GM19324 (cell line): ENCODE data around the gene CSAD.
A peak's percentile ranks its signal among the peaks of the same experiment; 100 is the strongest.

Experiments used
- ATAC-seq: cut with Tn5 transposase; IDR thresholded peaks from one replicate; pipeline ENCODE4 v1.9.1; 2021; ENCODE audit warnings: mild to moderate bottlenecking, moderate library complexity; ENCODE audit not compliant: unreplicated experiment, low FRiP score

CSAD gene, protein sequence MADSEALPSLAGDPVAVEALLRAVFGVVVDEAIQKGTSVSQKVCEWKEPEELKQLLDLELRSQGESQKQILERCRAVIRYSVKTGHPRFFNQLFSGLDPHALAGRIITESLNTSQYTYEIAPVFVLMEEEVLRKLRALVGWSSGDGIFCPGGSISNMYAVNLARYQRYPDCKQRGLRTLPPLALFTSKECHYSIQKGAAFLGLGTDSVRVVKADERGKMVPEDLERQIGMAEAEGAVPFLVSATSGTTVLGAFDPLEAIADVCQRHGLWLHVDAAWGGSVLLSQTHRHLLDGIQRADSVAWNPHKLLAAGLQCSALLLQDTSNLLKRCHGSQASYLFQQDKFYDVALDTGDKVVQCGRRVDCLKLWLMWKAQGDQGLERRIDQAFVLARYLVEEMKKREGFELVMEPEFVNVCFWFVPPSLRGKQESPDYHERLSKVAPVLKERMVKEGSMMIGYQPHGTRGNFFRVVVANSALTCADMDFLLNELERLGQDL

DNA sequence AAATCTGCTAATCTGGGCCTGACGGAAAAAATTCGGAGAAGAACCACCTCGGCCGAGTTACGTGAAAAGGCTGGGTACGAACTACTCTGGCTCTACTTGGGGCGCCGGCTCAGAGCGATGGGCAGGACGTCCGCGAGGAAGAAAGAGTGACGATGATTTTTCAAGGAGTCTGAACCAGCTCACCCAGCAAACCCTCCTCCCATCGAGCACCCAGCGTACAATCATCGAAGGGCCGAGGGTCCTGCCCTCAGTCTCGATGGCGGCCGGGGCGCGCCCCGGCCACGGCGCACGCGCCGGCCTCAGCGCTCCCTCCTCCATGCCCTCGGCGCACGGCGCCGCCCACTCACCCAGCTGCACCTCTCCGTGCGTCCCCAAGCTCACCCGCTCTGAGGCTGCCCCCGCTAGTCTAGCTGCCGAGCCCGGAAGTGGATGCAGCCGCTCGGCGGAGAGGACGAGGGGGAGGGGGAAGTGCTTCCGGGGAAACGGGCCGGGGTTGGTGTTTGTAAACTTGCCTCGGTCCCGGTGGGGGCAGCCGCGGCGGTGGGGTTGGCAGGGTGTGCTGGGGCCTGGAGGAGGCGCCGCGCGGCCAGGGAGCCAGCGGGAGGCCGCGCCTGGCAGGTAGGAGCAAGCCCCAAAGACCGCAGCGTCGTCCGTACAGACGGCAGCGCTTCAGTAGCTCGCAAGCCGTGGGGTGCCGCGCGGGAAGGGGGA is at the start of gene CSAD, which contains the start of gene ZNF740:
Gene CSAD, minus strand, starts transcription at position 706 of the 711 bp plus-strand sequence. CDS start 7,455 bp downstream, outside the sequence.
Gene ZNF740, plus strand, starts transcription at position 503 of the 711 bp plus-strand sequence. CDS start 1,262 bp downstream, outside the sequence.
- peak; percentile 98 for ATAC-seq

DNA sequence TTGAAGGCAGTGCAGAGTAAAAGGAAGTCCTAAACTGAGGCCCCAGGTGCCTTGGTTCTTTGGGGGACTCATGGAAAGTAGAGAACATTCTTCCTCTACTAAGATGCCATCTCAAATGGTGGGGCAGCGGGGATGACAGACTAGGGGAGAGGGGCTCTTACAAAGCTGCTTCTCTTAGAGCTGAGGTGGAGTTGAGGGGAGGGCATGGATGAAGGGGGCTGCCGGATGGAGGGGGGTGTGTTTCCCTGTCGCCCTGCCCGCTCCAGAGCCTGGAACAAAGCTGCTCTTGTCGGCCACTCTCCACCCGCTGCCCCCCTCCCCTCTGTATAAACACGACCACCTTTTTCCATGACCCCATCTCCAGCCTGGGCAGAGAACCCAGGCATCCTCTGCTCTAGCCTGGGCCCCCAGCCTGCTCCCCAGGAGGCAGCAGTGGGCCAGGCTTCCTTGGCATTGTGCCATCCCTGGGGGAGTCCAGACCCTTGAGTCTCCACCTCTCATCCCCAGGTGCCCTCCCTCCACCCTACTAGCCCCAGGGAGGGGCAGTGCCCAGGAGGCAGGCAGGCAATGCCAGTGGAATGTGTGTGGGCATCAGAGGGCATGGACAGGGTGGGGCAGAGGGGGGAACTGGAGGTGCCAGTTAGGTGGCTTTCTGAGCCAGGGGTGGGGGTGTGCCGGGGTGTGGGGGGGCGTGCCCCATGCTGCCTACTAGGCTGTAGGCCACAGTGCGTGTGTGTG is 49.6 kb upstream of the CSAD start:
- no peak for ATAC-seq

DNA sequence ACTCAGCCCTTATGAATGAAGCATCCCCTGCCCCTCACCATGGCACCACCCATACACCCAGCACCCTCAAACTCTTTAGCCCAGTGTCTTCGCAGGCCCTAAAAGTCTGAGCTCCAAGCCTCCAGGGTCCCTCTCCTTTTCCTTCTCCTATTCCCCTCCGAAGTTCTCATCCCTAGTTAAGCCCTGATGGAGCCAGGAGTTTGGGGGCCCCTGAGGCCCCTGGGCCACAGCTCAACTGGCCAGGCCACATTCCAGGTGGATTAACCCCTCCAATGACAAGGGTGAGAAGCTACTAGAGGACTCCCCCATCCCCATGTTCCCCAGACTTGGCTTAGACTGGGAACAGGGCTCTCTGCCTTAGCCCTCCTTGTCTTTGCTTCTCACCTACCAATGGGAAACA is 48.7 kb upstream of the CSAD start:
- no peak for ATAC-seq

DNA sequence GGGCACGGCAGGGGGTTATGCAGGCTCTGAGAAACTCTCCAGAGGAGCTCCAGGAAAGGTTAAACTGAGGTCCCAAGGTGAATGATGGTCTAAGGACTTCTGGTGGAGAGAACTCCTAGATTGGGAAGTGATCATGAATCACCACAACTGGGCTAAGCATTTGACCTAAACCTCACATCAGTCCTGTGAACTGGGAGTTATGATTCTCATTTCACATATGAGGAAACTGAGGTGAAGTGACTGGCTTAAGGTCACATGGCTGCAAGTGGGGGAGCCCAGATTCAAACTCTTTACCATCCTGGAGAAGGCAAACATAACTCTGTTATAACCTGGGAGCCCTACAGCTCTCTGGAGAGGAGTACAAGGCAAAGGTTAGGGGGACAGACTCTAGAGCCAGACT is 47.1 kb upstream of the CSAD start:
- ATAC-seq, result no peak

DNA sequence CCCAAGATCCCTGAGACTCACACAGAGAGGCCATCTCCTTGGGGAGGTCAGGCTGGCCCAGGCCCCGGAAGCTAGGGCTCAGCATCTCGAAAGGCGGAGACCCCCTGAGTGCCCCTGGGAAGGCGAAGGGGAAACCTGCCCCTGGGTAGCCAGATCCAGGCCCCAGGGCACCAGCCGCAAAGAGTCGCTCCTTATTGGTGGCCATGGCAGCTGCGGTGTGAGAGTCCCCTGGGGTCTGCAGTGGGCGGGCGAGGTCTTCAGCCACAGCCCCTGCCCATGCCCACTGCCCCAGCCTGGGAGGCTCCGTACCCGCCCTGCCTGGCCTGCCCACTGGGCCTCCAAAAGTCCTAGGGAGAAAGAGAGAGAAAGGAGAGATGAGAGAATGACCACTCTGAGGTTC is 46.6 kb upstream of the CSAD start:
- no peak for ATAC-seq

DNA sequence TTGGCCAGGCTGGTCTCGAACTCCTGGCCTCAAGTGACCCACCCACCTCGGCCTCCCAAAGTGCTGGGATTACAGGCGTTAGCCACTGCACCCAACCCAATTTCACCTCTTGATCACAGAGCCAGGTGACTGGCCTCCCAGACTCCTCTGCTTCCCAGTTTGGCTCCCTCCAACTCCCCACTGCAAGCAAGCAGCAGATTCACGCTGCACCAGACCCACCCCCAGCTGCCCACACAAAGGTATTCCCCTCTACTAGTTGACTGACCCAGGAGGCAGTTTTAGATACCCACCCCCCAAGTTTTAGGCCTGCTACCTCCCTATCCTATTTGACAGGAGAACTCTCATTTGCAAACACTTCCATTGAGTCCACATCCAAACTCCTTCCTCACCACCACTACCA is 46.1 kb upstream of the CSAD start:
- no peak for ATAC-seq

DNA sequence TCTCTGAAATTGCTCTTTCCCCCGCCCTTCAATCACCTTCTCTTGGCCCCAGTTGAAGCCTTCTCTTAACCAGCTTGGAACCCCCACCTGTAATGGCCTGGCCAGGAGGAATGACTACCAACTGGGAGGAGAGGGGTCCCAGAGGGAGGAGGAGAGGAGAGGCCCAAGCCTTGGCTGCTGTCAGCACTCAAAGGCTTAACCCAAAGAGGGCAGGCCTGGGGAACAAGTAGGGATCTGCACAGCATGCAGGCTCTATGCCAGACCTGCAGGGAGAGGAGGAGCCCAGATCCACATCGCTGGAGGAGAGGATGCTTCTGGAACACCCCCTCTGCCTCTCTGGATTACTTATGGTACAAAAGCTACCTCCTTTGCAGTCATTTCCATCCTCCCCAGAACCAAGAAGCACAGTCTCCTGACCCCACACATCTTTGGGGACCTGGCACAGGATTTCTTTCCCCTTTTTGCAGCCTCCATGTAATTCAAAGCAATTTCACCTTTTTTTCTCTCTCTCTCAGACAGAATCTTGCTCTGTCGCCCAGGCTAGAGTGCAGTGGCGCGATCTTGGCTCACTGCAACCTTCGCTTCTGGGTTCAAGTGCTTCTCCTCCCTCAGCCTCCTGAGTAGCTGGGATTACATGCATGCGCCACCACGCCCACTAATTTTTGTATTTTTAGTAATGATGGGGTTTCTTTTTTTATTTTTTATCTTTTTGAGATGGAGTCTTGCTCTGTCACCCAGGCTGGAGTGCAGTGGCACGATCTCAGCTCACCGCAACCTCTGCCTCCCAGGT is 45.1 kb upstream of the CSAD start:
- ATAC-seq, result no peak

DNA sequence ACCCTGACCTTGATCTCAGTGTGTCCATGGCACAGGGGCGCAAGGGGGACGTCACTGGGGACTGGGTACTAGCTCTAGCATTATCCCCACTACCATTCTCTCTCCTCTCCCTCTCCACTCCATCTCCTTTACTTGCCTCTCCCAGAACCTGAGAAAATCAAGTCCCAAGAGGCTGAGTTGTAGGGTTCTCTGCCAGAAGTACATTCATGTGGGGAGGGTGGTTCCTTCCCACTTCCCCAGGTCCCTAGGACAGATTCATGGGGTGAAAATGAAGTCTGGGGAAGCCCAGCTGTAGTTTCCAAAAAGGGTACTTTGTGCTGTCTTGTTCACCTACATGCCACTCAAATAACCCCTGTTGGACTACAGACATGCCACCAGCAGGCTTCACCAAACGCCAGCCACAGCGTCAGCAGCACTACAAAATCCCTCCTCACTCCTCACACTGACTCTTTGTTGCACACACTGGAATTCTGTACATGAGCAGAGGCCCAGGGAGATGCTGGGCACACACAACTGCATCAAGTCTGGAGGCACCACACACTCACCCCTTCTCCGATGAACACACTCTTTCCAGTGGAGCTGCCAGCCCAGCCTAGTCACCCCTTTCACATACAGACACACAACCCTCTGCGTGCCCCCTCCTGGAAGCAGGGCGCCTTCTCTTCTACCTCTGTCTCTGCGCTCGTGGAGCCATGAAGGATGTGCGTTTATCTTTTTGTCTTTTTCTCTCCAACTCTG is 44.3 kb upstream of the CSAD start:
- no peak for ATAC-seq

DNA sequence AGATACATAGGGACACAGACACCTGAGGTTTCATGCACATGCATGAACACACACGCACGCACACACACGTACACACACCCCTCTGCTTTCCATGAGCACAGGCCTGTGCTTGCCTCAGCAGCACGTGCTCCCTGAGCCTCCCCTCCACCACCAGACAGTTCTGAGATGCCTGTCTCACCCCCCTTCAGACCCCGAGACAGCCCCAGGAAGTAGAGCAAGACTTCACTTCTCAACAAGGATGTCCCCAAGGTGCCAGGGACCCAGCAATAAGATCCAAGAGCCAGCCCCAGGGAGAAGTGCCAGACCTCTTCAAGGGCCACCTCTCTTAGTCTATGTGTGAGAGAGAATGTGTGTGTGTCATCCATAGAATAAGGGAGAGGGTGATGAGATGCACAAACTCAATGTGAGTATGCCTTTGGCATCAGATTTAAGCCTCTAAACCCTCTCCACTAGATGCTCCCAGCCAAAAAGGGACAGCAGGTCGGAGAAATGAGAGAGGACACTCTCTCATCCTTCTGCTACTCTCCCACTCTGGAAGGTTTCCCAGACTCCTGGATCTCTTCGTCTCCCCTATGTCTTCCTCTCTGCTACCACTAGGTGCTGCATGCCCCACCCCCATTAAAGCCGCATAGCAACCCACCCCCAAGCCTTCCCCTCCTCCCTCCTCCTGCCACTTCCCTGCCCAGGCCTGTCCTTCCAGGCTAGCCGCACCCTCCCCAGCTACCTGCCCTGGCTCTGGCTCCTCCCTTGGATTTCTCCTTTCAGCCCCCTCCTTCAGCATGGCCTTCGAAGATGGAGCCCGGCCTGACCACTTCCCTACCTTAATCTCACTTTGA is 43.6 kb upstream of the CSAD start:
- ATAC-seq, result no peak

DNA sequence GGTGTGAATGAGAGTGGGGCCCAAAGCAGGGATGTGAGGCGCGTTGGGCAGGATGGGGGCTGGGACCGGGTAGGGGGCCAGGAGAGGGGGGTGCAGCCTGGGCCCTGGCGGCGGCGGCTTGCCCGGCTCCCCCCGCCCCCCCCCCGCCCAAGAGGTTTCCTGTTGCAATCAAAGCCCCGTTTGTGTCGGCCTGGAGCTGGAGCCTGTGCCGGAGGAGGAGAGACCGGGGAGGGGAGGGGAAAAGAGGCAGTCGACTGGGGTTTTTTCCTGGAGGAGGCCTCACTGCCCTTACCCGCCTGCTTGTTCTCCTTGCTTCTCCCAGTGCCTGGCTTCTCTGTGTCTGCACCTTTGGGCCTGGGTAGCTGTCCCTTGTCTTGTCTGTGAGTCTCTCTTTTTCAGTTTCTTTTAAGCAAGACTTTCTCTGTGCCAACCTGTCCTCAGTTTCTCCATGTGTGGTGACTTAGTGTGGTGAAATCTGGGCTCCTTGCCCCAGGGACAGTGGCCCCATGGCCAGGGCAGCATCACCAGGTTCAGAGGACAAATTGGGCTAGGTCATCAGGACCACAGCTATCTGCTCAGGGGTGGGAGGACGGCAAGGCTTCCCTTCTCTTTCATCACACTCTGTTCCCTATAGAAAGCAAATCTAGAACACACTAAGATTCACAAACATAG is 42.8 kb upstream of the CSAD start:
- no peak for ATAC-seq

DNA sequence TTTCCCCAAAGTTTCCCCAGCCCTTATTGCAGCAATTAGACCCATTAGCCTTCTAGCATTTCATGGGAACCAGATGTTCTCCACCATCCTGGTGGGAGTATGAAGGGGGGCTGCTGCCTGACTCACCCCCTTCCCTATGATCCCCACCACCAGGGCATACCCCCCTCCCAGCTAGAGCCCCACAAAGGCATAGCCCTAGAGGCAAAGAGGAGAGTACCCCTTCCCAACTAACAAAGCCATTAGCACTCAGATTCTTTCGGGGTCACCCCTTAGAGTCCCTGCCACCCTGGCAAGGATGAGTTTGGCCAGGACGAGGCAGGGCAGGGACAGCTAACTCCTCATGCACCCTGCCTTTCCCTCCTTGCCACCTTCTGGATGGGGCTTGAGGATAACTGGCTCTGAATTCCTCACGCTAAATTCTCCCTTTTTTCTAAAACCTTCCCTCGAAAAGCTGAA is 42.1 kb upstream of the CSAD start:
- no peak for ATAC-seq

DNA sequence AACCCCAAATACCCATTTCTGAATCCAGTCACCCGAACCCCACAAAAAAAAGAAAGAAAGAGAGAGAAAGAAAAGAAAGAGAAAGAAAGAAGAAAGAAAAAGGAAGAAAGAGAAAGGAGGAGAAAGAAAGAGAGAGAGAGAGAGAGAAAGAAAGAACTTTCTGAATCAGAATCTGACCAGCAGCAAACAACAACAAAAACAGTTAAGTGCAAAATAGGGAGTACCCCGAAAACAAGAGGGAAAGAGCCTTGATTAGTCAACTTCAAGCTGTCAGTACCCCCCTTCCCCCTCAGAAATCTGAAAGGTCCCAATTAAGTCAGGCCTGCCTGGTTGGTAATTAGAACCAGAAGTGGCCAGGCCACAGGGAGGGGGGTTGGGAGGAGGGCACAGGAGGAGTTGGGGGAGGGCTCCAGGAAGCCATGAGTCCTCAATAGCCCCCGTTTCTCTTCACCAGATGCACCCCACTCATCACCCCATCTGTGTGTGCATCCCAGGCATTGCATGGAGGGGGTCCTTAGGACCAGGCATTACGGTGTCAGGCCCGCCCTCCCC is 41.5 kb upstream of the CSAD start:
- ATAC-seq, result no peak

DNA sequence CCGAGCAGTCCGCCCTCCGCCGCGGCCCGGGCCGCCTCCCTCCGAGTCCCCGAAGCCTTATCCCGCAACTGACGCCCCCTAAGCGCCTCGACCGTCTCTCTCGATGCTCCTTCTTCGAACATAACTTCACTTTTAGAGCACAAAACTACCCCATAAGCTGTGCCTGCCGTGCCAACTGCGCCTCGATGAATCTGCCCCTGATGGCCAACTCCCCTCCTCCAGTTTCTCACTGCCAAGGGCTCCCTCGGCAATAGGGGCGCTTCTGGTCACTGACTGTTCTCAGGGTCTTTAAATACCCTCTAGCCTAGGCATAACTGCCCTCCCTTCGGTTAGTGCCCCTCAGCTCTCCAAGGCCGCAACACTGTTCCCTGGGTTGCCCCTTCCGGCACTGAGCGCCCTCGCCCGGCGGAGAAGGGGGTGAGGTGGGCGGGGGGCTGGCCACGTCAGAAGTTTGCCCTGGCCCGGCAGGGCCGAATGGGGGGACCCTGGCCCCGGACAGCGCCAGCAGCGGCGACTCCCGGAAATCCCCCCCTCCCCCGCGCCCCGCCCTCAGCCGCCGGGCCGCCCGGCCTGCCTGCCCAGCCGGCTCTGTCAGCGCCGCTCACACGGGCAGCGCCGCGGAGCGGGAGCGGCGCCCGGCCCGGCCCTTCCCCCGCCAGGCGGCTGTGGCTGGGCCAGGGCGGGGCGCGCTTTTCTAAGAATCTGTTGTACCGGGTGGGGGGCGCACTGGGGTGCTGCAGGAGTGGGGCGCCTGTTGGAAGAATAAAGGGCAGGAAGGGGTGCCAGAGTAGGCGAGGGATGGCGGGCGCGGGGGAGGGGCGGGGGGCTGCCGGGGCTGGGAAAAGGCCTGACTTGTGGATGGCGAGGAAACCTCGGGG is 40.7 kb upstream of the CSAD start:
- no peak for ATAC-seq

DNA sequence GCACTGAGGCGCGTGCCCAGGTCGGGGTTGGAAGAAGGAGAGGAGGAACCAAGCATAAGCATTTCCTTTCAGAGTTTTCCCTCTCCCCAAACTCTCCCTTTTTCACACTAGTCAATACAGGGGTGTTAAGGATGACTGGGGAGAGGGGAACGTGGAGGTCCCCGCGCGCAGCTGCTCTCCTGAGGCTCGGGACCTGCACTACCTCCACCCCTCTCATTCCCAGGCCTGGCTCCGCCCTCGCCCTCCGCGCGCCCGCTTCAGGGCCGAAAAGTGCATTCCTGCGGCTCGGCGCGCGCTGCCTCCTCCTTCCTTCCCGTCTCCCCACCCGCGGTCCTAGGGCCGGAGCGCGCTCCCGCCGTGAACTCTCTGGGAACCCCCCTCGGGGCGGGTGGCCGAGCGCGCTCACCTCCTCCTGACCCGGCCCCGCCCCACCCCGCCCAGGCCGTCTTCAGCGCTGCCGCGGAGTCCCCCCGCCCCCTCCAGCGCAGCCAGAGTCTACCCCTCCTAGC is 40.0 kb upstream of the CSAD start:
- no peak for ATAC-seq

DNA sequence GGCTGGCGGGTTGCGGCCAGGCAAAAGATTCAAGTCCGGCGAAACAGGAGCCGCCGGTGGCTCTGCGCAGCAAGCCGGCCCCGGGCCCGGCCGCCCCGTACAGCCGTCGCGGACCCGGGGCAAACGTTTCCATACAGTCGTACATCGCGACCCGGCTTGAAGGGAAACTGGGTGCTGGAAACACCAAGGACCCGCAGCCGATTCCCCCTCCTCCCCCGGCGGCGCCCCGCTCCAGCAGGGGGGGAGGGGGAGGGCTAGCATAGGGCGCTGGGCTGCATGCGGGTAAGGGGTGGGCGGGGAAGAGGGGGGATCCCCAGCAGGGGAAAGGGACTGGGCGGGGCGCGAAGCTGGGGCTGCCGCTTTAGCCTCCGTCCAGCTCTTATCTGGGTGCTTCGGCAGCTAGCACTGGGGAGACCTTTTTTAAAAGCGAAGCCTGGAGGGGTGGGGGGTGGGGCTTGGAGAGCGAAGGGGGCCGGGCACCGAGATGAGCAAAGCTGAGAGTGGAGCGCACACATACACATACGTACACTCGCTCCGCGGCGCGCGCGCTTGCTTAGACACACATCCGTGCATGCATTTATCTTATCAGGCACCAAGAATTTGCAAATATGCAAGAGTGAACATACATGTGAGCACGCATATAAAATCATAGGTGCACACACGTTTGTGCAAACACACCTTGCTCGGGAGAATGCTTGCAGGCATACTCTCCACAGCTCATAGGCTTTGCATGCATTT is 39.4 kb upstream of the CSAD start:
- ATAC-seq, result no peak
